Psoas muscle (tissue), 8 donors: ENCODE data around the gene GIT1. TPM values are rescaled to one million over a fixed set of nuclear protein-coding genes. Genes with fewer than 3 reads are reported as not detected.
A peak's percentile ranks its signal among the peaks of the same experiment; 100 is the strongest.

Source experiments
- ATAC-seq, 4 donors: fragments of 200-7000 bp; cut with Tn5 transposase; one replicate each; pipeline ENCODE4 v1.9.1; 2020; ENCODE audit warnings: moderate library complexity in 3 of 4, mild to moderate bottlenecking in 2 of 4
- DNase-seq, 2 donors: peaks; one replicate each; pipeline ENCODE4 v3.0.0-alpha.2; 2020
- H3K27ac ChIP-seq: fragments of 200-600 bp; one replicate; pipeline ENCODE4 v1.8.0; 2022
- H3K27me3 ChIP-seq, 3 donors: fragments of 200-600 bp in 1 of 3; one replicate each; pipeline versions ENCODE4 v1.6.1 to v1.8.0; 2013 to 2022; ENCODE audit warnings: low read length in 2 of 3, mild to moderate bottlenecking in 2 of 3, moderate library complexity in 1 of 3; ENCODE audit not compliant: insufficient read depth in 3 of 3
- H3K36me3 ChIP-seq, 2 donors: fragments of 200-600 bp in 1 of 2; one replicate each; pipeline versions ENCODE4 v1.6.1 to v1.8.0; 2013 to 2022; ENCODE audit warnings: low read depth in 1 of 2, mild to moderate bottlenecking in 1 of 2, moderate library complexity in 1 of 2; ENCODE audit not compliant: insufficient read depth in 1 of 2
- H3K4me1 ChIP-seq: fragments of 200-600 bp; one replicate; pipeline ENCODE4 v1.8.0; 2022
- H3K4me3 ChIP-seq: fragments of 200-600 bp; one replicate; pipeline ENCODE4 v1.8.0; 2022; ENCODE audit warnings: mild to moderate bottlenecking
- H3K9me3 ChIP-seq: fragments of 200-600 bp; one replicate; pipeline ENCODE4 v1.8.0; 2022
- CTCF ChIP-seq: fragments of 200-600 bp; IDR thresholded peaks from one replicate; pipeline ENCODE4 v1.8.0; 2022; ENCODE audit warnings: antibody characterized with exemption
- WGBS, 3 donors: extraction: QIAGEN DNeasy Blood & Tissue Kit; methylation state at CpG; one replicate each; pipeline versions ENCODE4 v1.1.6 to v1.1.7; 2013; 5-methylcytosine and 5-hydroxymethylcytosine counted together
- intact Hi-C, 2 donors: fragments of 100-400 bp; cut with DNase I; formaldehyde crosslinking; loops; one replicate each; pipeline versions ENCODE4 v1.11.0 to v1.14.2; 2022
- polyA plus RNA-seq, 3 donors: library from polyadenylated mRNA; stranded (reverse); fragments of 200-250 nt; gene quantifications; one replicate each; pipeline ENCODE4 v1.2.3, GENCODE V29; 2013
- total RNA-seq, 4 donors: library from RNA; stranded (reverse); fragmentation: NEBNext Ultra II Directional in 2 of 4; extraction: Animal tissue kit (Norgen Biotek cat#: 25700) in 2 of 4; gene quantifications; one replicate each; pipeline versions ENCODE4 v1.2.1 to v1.2.4, GENCODE V29; 2021 to 2023
- donor health status: healthy with polysubstance abuse.
- donor health status: DM: no; HTN: no; CAD: no; lungs with moderate emphysema.
- donor health status: Bipolar disorder and iron deficiency.
- donor health status: healthy.
- donor health status: DM: yes; HTN: yes; CAD: no.
- donor health status: DM: no; HTN: no; CAD: no.
- donor health status: DM: no; HTN: no; CAD: no.
- donor health status: DM: yes; HTN: yes; CAD: no.

The GIT1 gene
- total and polyA plus RNA-seq, 7 donors, result 24.3 to 46.0 (median 33.5) TPM

GRCh38 chr17:29595943-29596774 is 6.7 kb upstream of the GIT1 start:
- no peak overlapping the region for H3K27ac ChIP-seq
- H3K36me3 ChIP-seq, result no peaks in the 10 kb centered on the region
- WGBS, 3 donors, result 70 to 84% (median 71%) methylated on average over 12 of the region's 12 CpGs
- H3K4me3 ChIP-seq, result no peak overlapping the region
- no peak for TF ChIP-seq CTCF
- intact Hi-C loops, result no loop called here
- ATAC-seq (no peak), DNase-seq (no peak)
- H3K9me3 ChIP-seq, result no peaks in the 10 kb centered on the region
- H3K27me3 ChIP-seq, result no peaks in the 10 kb centered on the region
- H3K4me1 ChIP-seq, result peaks cover 30% of the 10 kb centered on the region

GRCh38 chr17:29595107-29595942 is 5.9 kb upstream of the GIT1 start:
- no peak for DNase-seq
- Histone ChIP-seq H3K36me3 (no peaks in the 10 kb centered on the region), H3K27me3 (no peaks in the 10 kb centered on the region), H3K4me1 (peaks cover 39% of the 10 kb centered on the region), H3K9me3 (no peaks in the 10 kb centered on the region), H3K4me3 (no peak overlapping the region), H3K27ac (no peak overlapping the region)
- no peak for TF ChIP-seq CTCF
- intact Hi-C loops, result no loop called here
- no peak for ATAC-seq
- 74 to 80% (median 77%) methylated on average over 6 to 7 of the region's 7 CpGs for WGBS, 3 donors

GRCh38 chr17:29594519-29595090 is 5.2 kb upstream of the GIT1 start:
- ATAC-seq, result no peak
- no peak for DNase-seq
- Histone ChIP-seq H3K4me1 (peaks cover 44% of the 10 kb centered on the region), H3K27me3 (no peaks in the 10 kb centered on the region), H3K4me3 (peak overlapping the region; percentile 84), H3K9me3 (no peaks in the 10 kb centered on the region), H3K36me3 (no peaks in the 10 kb centered on the region), H3K27ac (no peak overlapping the region)
- 90 to 97% (median 92%) methylated on average over 11 of the region's 11 CpGs for WGBS, 3 donors
- no peak for TF ChIP-seq CTCF
- intact Hi-C loops, result no loop called here

GRCh38 chr17:29593591-29594518 is 4.4 kb upstream of the GIT1 start:
- H3K4me3 ChIP-seq, result peak overlapping the region; percentile 84
- H3K36me3 ChIP-seq, result no peaks in the 10 kb centered on the region
- H3K27me3 ChIP-seq, result no peaks in the 10 kb centered on the region
- no peak for DNase-seq
- TF ChIP-seq CTCF, result peak; percentile 21
- intact Hi-C loops, result no loop called here
- ATAC-seq, result no peak
- 9 to 12% (median 12%) methylated on average over 53 to 64 of the region's 64 CpGs for WGBS, 3 donors
- peaks cover 44% of the 10 kb centered on the region for H3K4me1 ChIP-seq
- H3K27ac ChIP-seq, result no peak overlapping the region
- no peaks in the 10 kb centered on the region for H3K9me3 ChIP-seq
